ENCODE results near the gene PHACTR1.

GRCh38 chr6:13294499-13295069 lies 578.0 kb downstream of the PHACTR1 start:
- TF ChIP-seq REST (IDR thresholded peaks at IDR 0.05; ENCODE audit: insufficient replicate concordance, low read depth) (no peak), CTCF (IDR thresholded peaks at IDR 0.05; ENCODE audit: insufficient read depth, low read length) (no peak)
